Muscle of arm (tissue), 12 donors: ENCODE data around the gene SCO1. TPM values are rescaled to one million over a fixed set of nuclear protein-coding genes. Genes with fewer than 3 reads are reported as not detected.

Experiments
- DNase-seq: peaks from one replicate; pipeline ENCODE4 v3.0.0-alpha.2; 2013
- polyA plus RNA-seq, 12 donors: library from polyadenylated mRNA; unstranded; fragments of 120-200 nt; gene quantifications; one replicate each; pipeline ENCODE4 v1.2.1, GENCODE V29; 2013; ENCODE audit not compliant: insufficient read length in 12 of 12

Gene SCO1
- polyA plus RNA-seq, 12 donors: 22.7 to 33.1 (median 26.3) TPM; not detected in 1

GRCh38 chr17:10623737-10624338, 73.5 kb downstream of the SCO1 start:
- DNase-seq: no peak

- no peak for DNase-seq
Observed at GRCh38 chr17:10622617-10623485, 74.5 kb downstream of the SCO1 start.

Other genes with a start within 250 kb of the SCO1 start
- gene MYH4, start 228.0 kb downstream of the SCO1 start, polyA plus RNA-seq: 1 to 10 TPM in 2 of 12 donors, under 1 TPM in 9, not detected in 1; 0.07 to 5.1 (median 0.44) TPM
- 10 to 100 TPM in 8 of 12 donors, 1 to 10 TPM in 3, not detected in 1; 5.8 to 20.0 (median 15.4) TPM for gene MYH1, start 179.0 kb downstream of the SCO1 start, polyA plus RNA-seq
- gene MYH2, start 147.9 kb downstream of the SCO1 start, polyA plus RNA-seq: 100 to 1,000 TPM in 3 of 12 donors, 10 to 100 TPM in 9; 10.2 to 173 (median 70.2) TPM
- gene MYH3, start 40.2 kb downstream of the SCO1 start, polyA plus RNA-seq: over 10,000 TPM in 8 of 12 donors, 1,000 to 10,000 TPM in 4; 4,109 to 17,402 (median 12,493) TPM
- 10 to 100 TPM in 11 of 12 donors, not detected in 1; 14.1 to 24.5 (median 18.3) TPM for gene ADPRM, start 61 bp upstream of the SCO1 start, polyA plus RNA-seq
- gene TMEM220, start 32.5 kb upstream of the SCO1 start, polyA plus RNA-seq: 10 to 100 TPM in 7 of 12 donors, 1 to 10 TPM in 4, not detected in 1; 5.4 to 14.0 (median 10.7) TPM
- under 1 TPM in 6 of 12 donors, not detected in 6; 0.08 to 0.37 (median 0.21) TPM for gene TMEM238L, start 106.6 kb upstream of the SCO1 start, polyA plus RNA-seq
- gene PIRT, start 140.6 kb upstream of the SCO1 start, polyA plus RNA-seq: under 1 TPM in 8 of 12 donors, not detected in 4; 0.04 to 0.22 (median 0.11) TPM